ENCODE data around the gene SNAPC4. TPM values are rescaled to one million over a fixed set of nuclear protein-coding genes. Genes with fewer than 3 reads are reported as not detected.

The SNAPC4 gene
- total and polyA plus RNA-seq, 9 of the 15 experiments (the other 6 are each of a cell fraction or from before 2014, with no cell fraction given) = 0.21 to 21.8 (median 8.8) TPM

GRCh38 chr9:136374183-136374575 is 25.8 kb downstream of the SNAPC4 start:
- Histone ChIP-seq H3K79me2 (ENCODE audit: control insufficient read depth, insufficient read depth, low read length) (peaks cover 24% of the 10 kb centered on the region), H3K36me3 (ENCODE audit: control insufficient read depth, insufficient read depth, low read length) (peaks cover 81% of the 10 kb centered on the region; the same call in 2 of the 3 replicates), H4K20me1 (replicated peaks; ENCODE audit: control insufficient read depth, insufficient read depth, low read length) (no peaks in the 10 kb centered on the region), H3K4me2 (ENCODE audit: insufficient read depth, low read length) (peak overlapping the region; percentile 95), H3K4me3 (peak overlapping the region; percentile 55), H3K27me3 (ENCODE audit: control insufficient read depth in 2 of 2, insufficient read depth in 2 of 2, low read length in 2 of 2) (no peaks in the 10 kb centered on the region), H3K27ac (ENCODE audit: extremely low read depth, low read depth, low read length) (peak overlapping the region; percentile 79; the same call in 1 of the 3 replicates), H2AFZ (ENCODE audit: low read depth, low read length) (no peak overlapping the region), H3K9me1 (ENCODE audit: control insufficient read depth, insufficient read depth, low read length) (no peaks in the 10 kb centered on the region), H3K9me3 (replicated peaks; ENCODE audit: control insufficient read depth, insufficient read depth, low read depth, low read length) (no peaks in the 10 kb centered on the region), H3K9ac (ENCODE audit: insufficient read depth in 1 of 2, low read depth in 2 of 2, low read length in 2 of 2) (peak overlapping the region; percentile 89 to 93; a peak in 3 of 4 replicates), H3K4me1 (replicated peaks in 1 of 2; ENCODE audit: control insufficient read depth in 2 of 2, insufficient read depth in 2 of 2, low read length in 2 of 2) (peaks cover 9 to 86% of the 10 kb centered on the region in 2 experiments; a peak in 4 of 5 replicates)
- no peak for DNase-seq (ENCODE audit: extremely low read depth in 1 of 4, low spot score in 3 of 4)
- FAIRE-seq = no peak
- TF ChIP-seq POLR2B (IDR thresholded peaks at IDR 0.05; ENCODE audit: low read depth, partially characterized antibody) (no peak), ZKSCAN8 (CRISPR knock-in tag; IDR thresholded peaks at IDR 0.05) (no peak), HIVEP1 (CRISPR knock-in tag; IDR thresholded peaks at IDR 0.05) (no peak), ZNF695 (CRISPR knock-in tag; IDR thresholded peaks at IDR 0.05) (no peak), NFATC3 (IDR thresholded peaks at IDR 0.05) (no peak), ZNF655 (CRISPR knock-in tag; IDR thresholded peaks at IDR 0.05) (no peak), DLX4 (CRISPR knock-in tag; IDR thresholded peaks at IDR 0.05) (no peak), ZNF57 (CRISPR knock-in tag; IDR thresholded peaks at IDR 0.05) (no peak), ZNF23 (CRISPR knock-in tag; IDR thresholded peaks at IDR 0.05) (no peak), CHD7 (IDR thresholded peaks at IDR 0.05; ENCODE audit: low read depth, low read length) (no peak)
- intact Hi-C loops (cut with micrococcal nuclease) = no loop called here
- ATAC-seq = no peak
- POLR2A ChIA-PET = interaction anchor here (0.6 to 1.0 kb wide), 8 partner anchors 8 to 869 kb away, joined by 3 to 8 read pairs (median 4); partner anchors contain the start of gene DNLZ
- BruUV-seq (replicated peaks) = no TSS peak
- 93% methylated on average over 7 of the region's 14 CpGs for WGBS (ENCODE audit: insufficient coverage, low coverage, missing lambda C conversion rate)
- in situ Hi-C loops (cut with MboI) = no loop called here
- CTCF ChIA-PET (ENCODE audit: low intra/inter-chr PET ratio) = no interaction called here
